ENCODE data around the gene PYGB.
"Not testable (repeated sequence)": the region's sequence is repeated elsewhere in the genome, so short reads cannot be mapped to it uniquely, and the experiment has no call there.

PYGB gene

GRCh38 chr20:25323496-25324246 is 75.8 kb downstream of the PYGB start:
- H3K9me3 Mint-ChIP-seq: no peaks in the 10 kb centered on the region
- no peaks in the 10 kb centered on the region for H3K27me3 Mint-ChIP-seq
- peaks cover 33 to 46% of the 10 kb centered on the region in 2 donors for H3K4me1 Mint-ChIP-seq
- peak overlapping the region in 1 of 2 donors; percentile 46 for H3K4me3 Mint-ChIP-seq
- H3K36me3 Mint-ChIP-seq: peaks cover 30 to 31% of the 10 kb centered on the region in 2 donors
- peak overlapping the region; percentile 16 for H3K27ac Mint-ChIP-seq
- DNase-seq (no peak), ATAC-seq (replicated peaks) (no peak)

- DNase-seq: no peak
- peaks cover 34 to 35% of the 10 kb centered on the region in 2 donors for H3K36me3 Mint-ChIP-seq
- H3K27me3 Mint-ChIP-seq: no peaks in the 10 kb centered on the region
- peak; percentile 59 to 81 for ATAC-seq (replicated peaks)
- H3K4me1 Mint-ChIP-seq: peaks cover 29 to 43% of the 10 kb centered on the region in 2 donors
- H3K4me3 Mint-ChIP-seq: no peak overlapping the region
- no peak overlapping the region for H3K27ac Mint-ChIP-seq
- no peaks in the 10 kb centered on the region for H3K9me3 Mint-ChIP-seq
Observed at GRCh38 chr20:25324412-25324811, 76.5 kb downstream of the PYGB start.

DNA sequence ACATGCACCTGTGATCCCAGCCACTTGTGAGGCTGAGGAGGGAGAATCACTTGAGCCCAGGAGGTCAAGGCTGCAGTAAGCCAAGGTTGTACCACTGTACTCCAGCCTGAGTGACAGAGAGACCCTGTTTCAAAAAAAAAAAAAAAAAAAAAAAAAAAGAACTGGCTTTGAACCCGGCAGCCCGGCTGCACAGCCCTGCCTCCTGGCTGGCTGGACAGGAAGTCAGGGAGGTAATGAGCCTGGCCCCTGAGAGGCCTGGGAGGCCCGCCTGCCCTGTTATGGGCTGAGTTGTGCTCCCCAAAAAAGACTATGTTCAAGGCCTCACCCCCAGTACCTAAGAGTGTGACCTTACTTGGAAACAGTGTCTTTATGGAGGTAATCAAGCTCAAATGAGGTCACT is 77.2 kb downstream of the PYGB start:
- no peaks in the 10 kb centered on the region for H3K27me3 Mint-ChIP-seq
- H3K9me3 Mint-ChIP-seq: no peaks in the 10 kb centered on the region
- H3K4me3 Mint-ChIP-seq: no peak overlapping the region
- ATAC-seq (replicated peaks): no peak
- peaks cover 27 to 43% of the 10 kb centered on the region in 2 donors for H3K4me1 Mint-ChIP-seq
- peak overlapping the region; percentile 14 for H3K27ac Mint-ChIP-seq
- DNase-seq: no peak
- H3K36me3 Mint-ChIP-seq: peaks cover 37% of the 10 kb centered on the region in 2 donors

GRCh38 chr20:25325997-25326396 is 78.1 kb downstream of the PYGB start:
- peaks cover 26 to 48% of the 10 kb centered on the region in 2 donors for H3K4me1 Mint-ChIP-seq
- ATAC-seq (replicated peaks): no peak
- peaks cover 0 to under 1% of the 10 kb centered on the region in 2 donors for H3K9me3 Mint-ChIP-seq

DNA sequence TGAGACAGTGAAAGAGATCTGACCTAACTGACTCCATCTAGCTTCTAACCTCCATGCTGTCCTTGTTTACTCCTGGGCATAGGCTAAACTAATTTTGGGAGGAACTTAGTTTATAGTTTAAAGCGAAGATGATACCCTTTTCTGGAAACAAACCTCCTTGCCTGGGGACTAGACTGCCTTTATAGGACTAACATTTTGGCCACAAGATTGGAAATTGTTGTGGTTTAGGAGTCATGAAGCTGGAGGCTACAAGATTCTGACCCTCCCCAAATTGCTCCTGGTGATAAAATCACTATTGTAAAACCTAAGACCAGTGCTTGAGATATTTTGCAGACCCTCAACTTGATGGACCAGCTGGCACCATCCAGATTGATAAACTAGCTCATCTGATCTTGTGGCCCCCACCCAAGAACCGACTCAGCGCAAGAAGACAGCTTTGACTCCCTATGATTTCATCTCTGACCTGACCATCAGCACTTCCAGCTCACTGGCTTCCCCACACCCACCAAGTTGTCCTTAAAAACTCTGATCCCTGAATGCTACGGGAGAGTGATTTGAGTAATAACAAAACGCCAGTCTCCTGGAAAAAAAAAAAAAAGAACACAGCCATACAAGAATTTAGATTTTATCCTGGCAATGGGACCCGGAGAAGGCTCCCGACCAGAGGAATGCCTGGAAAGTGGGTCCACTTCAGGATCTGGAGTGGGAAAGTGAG is 79.8 kb downstream of the PYGB start:
- no peaks in the 10 kb centered on the region for H3K27me3 Mint-ChIP-seq
- DNase-seq (no peak), ATAC-seq (replicated peaks) (no peak)
- H3K4me3 Mint-ChIP-seq: no peak overlapping the region
- H3K36me3 Mint-ChIP-seq: peaks cover 26 to 32% of the 10 kb centered on the region in 2 donors
- peaks cover 0 to 1% of the 10 kb centered on the region in 2 donors for H3K9me3 Mint-ChIP-seq
- peak overlapping the region; percentile 70 for H3K27ac Mint-ChIP-seq
- peaks cover 22 to 43% of the 10 kb centered on the region in 2 donors for H3K4me1 Mint-ChIP-seq

More at GRCh38 chr20:25325997-25326396, 78.1 kb downstream of the PYGB start:
- no peak overlapping the region for H3K27ac Mint-ChIP-seq
- peaks cover 35% of the 10 kb centered on the region in 2 donors for H3K36me3 Mint-ChIP-seq
- H3K27me3 Mint-ChIP-seq: no peaks in the 10 kb centered on the region
- DNase-seq: no peak
- no peak overlapping the region for H3K4me3 Mint-ChIP-seq

- Mint-ChIP-seq H3K27ac (no peak overlapping the region), H3K4me3 (no peak overlapping the region), H3K9me3 (peaks cover 0 to 3% of the 10 kb centered on the region in 2 donors), H3K36me3 (peaks cover 15 to 27% of the 10 kb centered on the region in 2 donors), H3K27me3 (no peaks in the 10 kb centered on the region), H3K4me1 (peaks cover 13 to 33% of the 10 kb centered on the region in 2 donors)
- DNase-seq (no peak), ATAC-seq (replicated peaks) (no peak)
Observed at GRCh38 chr20:25328954-25329498, 81.1 kb downstream of the PYGB start.

- H3K27ac Mint-ChIP-seq; ATAC-seq (replicated peaks); H3K27me3 Mint-ChIP-seq; DNase-seq; H3K4me3 Mint-ChIP-seq; H3K9me3 Mint-ChIP-seq: not testable (repeated sequence)
- peaks cover 2 to 11% of the 10 kb centered on the region in 2 donors for H3K4me1 Mint-ChIP-seq
- peaks cover 13 to 30% of the 10 kb centered on the region in 2 donors for H3K36me3 Mint-ChIP-seq
Observed at GRCh38 chr20:25334972-25335371, 87.1 kb downstream of the PYGB start.

GRCh38 chr20:25336561-25337422 is 88.9 kb downstream of the PYGB start:
- H3K27me3 Mint-ChIP-seq: no peaks in the 10 kb centered on the region
- no peak overlapping the region for H3K4me3 Mint-ChIP-seq
- peaks cover 4 to 8% of the 10 kb centered on the region in 2 donors for H3K4me1 Mint-ChIP-seq
- H3K27ac Mint-ChIP-seq: peak overlapping the region; percentile 28
- H3K36me3 Mint-ChIP-seq: peaks cover 12 to 20% of the 10 kb centered on the region in 2 donors
- peaks cover 0 to 2% of the 10 kb centered on the region in 2 donors for H3K9me3 Mint-ChIP-seq
- no peak for ATAC-seq (replicated peaks)
- no peak for DNase-seq

GRCh38 chr20:25338112-25339023 is 90.5 kb downstream of the PYGB start:
- no peak for DNase-seq
- no peak for ATAC-seq (replicated peaks)
- Mint-ChIP-seq H3K36me3 (peaks cover 12 to 20% of the 10 kb centered on the region in 2 donors), H3K4me1 (peaks cover 4 to 16% of the 10 kb centered on the region in 2 donors), H3K9me3 (peaks cover 0 to 2% of the 10 kb centered on the region in 2 donors), H3K27me3 (no peaks in the 10 kb centered on the region), H3K27ac (no peak overlapping the region), H3K4me3 (no peak overlapping the region)

GRCh38 chr20:25339608-25340007 is 91.7 kb downstream of the PYGB start:
- no peaks in the 10 kb centered on the region for H3K27me3 Mint-ChIP-seq
- peaks cover 0 to under 1% of the 10 kb centered on the region in 2 donors for H3K9me3 Mint-ChIP-seq
- H3K27ac Mint-ChIP-seq: no peak overlapping the region
- H3K4me1 Mint-ChIP-seq: peaks cover 8 to 26% of the 10 kb centered on the region in 2 donors
- no peak overlapping the region for H3K4me3 Mint-ChIP-seq
- ATAC-seq (replicated peaks) (no peak), DNase-seq (no peak)
- H3K36me3 Mint-ChIP-seq: peaks cover 14 to 20% of the 10 kb centered on the region in 2 donors

DNA sequence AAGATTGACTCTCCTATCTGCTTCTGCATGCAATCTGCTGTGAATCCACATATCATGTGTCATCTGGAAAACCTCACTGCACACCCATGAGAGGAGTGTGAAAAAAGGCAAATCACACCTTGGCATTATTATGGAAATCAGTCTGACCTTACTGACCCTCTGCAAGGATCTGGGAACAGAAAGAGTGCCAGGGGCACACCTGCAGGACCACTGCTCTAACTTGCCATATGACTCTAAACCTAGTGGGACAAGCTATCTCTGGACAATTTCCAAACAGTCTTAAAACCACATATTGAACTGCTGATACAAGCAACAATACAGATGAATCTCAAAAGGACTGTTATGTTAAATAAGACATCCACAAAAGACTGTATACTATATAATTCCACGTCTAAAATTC is 92.5 kb downstream of the PYGB start:
- ATAC-seq (replicated peaks) (no peak), DNase-seq (no peak)
- Mint-ChIP-seq H3K4me3 (no peak overlapping the region), H3K9me3 (peaks cover 0 to 2% of the 10 kb centered on the region in 2 donors), H3K36me3 (peaks cover 15 to 23% of the 10 kb centered on the region in 2 donors), H3K27me3 (no peaks in the 10 kb centered on the region), H3K4me1 (peaks cover 10 to 29% of the 10 kb centered on the region in 2 donors), H3K27ac (no peak overlapping the region)

DNA sequence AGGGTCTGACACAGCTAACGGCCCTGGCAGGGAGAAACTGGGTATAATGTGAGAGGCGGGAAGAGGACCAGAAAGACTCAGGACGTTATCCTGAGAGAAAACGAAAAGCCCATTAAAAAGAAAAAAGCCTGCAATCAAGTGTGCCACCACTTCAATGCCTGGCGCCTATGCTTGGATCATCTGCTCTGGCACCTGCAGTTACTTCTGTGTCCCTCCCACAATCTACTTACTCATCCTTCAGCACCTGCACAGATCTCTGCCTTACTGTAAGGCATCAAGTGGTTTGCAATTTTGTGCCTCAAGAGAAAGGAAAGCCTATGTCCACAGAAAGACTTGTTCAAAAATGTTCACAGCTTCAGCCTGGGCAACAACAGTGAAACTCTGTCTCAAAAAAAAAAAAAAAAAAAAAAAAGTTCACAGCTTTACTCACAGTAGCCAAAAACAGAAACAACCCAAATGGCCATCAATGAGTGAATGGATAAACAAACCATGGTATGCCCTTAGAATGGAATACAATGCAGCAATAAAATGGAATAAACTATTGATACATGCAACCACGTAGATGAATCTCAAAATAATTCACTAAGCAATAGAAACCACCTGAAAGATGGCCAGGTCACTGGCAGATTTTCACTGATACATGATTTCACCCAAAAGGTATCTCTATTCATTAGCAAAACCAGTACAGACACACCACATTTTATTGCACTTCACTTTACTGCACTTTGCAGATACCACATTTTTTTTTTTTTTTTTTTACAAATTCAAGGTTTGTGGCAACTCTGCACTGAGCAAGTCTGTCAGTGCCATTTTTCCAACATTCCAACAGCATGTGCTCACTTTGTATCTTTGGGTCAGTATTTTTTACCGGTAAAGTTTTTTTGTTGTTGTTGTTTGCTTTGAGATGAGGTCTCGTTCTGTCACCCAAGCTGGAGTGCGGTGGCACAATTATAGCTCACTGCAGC is 94.1 kb downstream of the PYGB start:
- Mint-ChIP-seq H3K36me3 (peaks cover 15 to 23% of the 10 kb centered on the region in 2 donors), H3K27ac (no peak overlapping the region), H3K9me3 (peaks cover 0 to 2% of the 10 kb centered on the region in 2 donors), H3K4me3 (no peak overlapping the region), H3K27me3 (no peaks in the 10 kb centered on the region), H3K4me1 (peaks cover 10 to 29% of the 10 kb centered on the region in 2 donors)
- ATAC-seq (replicated peaks) (no peak), DNase-seq (no peak)
